H9 (cell line): Measurements from ENCODE around the gene ACSM3. TPM values are rescaled to one million over a fixed set of nuclear protein-coding genes. Genes with fewer than 3 reads are reported as not detected.

Experiments
- DNase-seq: peaks from one replicate; pipeline ENCODE4 v3.0.0-alpha.2; 2017
- H2AFZ ChIP-seq: one replicate; pipeline ENCODE4 v1.6.1; 2013; ENCODE audit warnings: mild to moderate bottlenecking, low read length, control low read depth, moderate library complexity
- H2AK5ac ChIP-seq: 2 replicates; pipeline ENCODE4 v1.6.1; 2013; ENCODE audit warnings: low read length, control low read depth, mixed read lengths; ENCODE audit not compliant: insufficient read length
- H2BK120ac ChIP-seq: one replicate; pipeline ENCODE4 v1.6.1; 2013; ENCODE audit warnings: low read depth, mild to moderate bottlenecking, low read length, control low read depth, inconsistent platforms; ENCODE audit not compliant: poor library complexity, severe bottlenecking
- H2BK12ac ChIP-seq: 2 replicates; pipeline ENCODE4 v1.6.1; 2013; ENCODE audit warnings: low read length, control low read depth, mixed read lengths, low read depth; ENCODE audit not compliant: insufficient read length
- H2BK15ac ChIP-seq: 2 replicates; pipeline ENCODE4 v1.6.1; 2013; ENCODE audit warnings: low read depth, low read length, control low read depth
- H2BK20ac ChIP-seq: one replicate; pipeline ENCODE4 v1.6.1; 2013; ENCODE audit warnings: low read depth, mild to moderate bottlenecking, low read length, control low read depth, inconsistent platforms; ENCODE audit not compliant: poor library complexity, severe bottlenecking
- H2BK5ac ChIP-seq: 2 replicates; pipeline ENCODE4 v1.6.1; 2013; ENCODE audit warnings: low read length, control low read depth, mixed read lengths; ENCODE audit not compliant: insufficient read length
- H3K14ac ChIP-seq: 2 replicates; pipeline ENCODE4 v1.6.1; 2013; ENCODE audit warnings: low read length, control low read depth; ENCODE audit not compliant: insufficient read depth
- H3K18ac ChIP-seq: 2 replicates; pipeline ENCODE4 v1.6.1; 2013; ENCODE audit warnings: low read depth, mild to moderate bottlenecking, mixed read lengths, low read length, control low read depth; ENCODE audit not compliant: insufficient read length
- H3K23ac ChIP-seq: 2 replicates; pipeline ENCODE4 v1.6.1; 2013; ENCODE audit warnings: low read length, control low read depth, mixed read lengths, low read depth; ENCODE audit not compliant: insufficient read length
- H3K23me2 ChIP-seq: 2 replicates; pipeline ENCODE4 v1.6.1; 2013; ENCODE audit warnings: low read depth, mild to moderate bottlenecking, mixed read lengths, low read length, control low read depth; ENCODE audit not compliant: insufficient read length, poor library complexity, severe bottlenecking
- H3K27ac ChIP-seq: 2 replicates; pipeline ENCODE4 v1.5.1; 2013; ENCODE audit warnings: low read length, control low read depth, mixed read lengths, low read depth; ENCODE audit not compliant: insufficient read length
- H3K27me3 ChIP-seq: 2 replicates; pipeline ENCODE4 v1.6.1; 2013; ENCODE audit warnings: low read length, control low read depth, inconsistent platforms; ENCODE audit not compliant: insufficient read depth
- H3K4ac ChIP-seq: 2 replicates; pipeline ENCODE4 v1.6.1; 2013; ENCODE audit warnings: low read depth, mild to moderate bottlenecking, control low read depth, inconsistent platforms, low read length, moderate library complexity
- H3K4me1 ChIP-seq: 2 replicates; pipeline ENCODE4 v1.6.1; 2013; ENCODE audit warnings: low read length, control low read depth, inconsistent platforms; ENCODE audit not compliant: insufficient read depth
- H3K4me2 ChIP-seq: 2 replicates; pipeline ENCODE4 v1.6.1; 2013; ENCODE audit warnings: low read length, control low read depth, mixed read lengths; ENCODE audit not compliant: insufficient read length, insufficient read depth
- H3K56ac ChIP-seq: 2 replicates; pipeline ENCODE4 v1.6.1; 2013; ENCODE audit warnings: low read depth, mild to moderate bottlenecking, mixed read lengths, low read length, control low read depth; ENCODE audit not compliant: insufficient read length
- H3K79me1 ChIP-seq: 2 replicates; pipeline ENCODE4 v1.6.1; 2013; ENCODE audit warnings: low read depth, mild to moderate bottlenecking, moderate library complexity, low read length, control low read depth, inconsistent platforms; ENCODE audit not compliant: insufficient read depth, poor library complexity, severe bottlenecking
- H3K79me2 ChIP-seq: 2 replicates; pipeline ENCODE4 v1.6.1; 2013; ENCODE audit warnings: low read length, control low read depth, inconsistent platforms; ENCODE audit not compliant: insufficient read depth
- H3K9ac ChIP-seq: 2 replicates; pipeline ENCODE4 v1.6.1; 2013; ENCODE audit warnings: low read length, control low read depth, mixed read lengths; ENCODE audit not compliant: insufficient read length; ENCODE audit errors: extremely low read depth
- H3K9me3 ChIP-seq: one replicate; pipeline ENCODE4 v1.6.1; 2013; ENCODE audit warnings: low read depth, low read length, inconsistent platforms; ENCODE audit not compliant: control insufficient read depth
- H3T11ph ChIP-seq: one replicate; pipeline ENCODE4 v1.6.1; 2013; ENCODE audit warnings: mild to moderate bottlenecking, low read length, control low read depth, inconsistent platforms
- H4K20me1 ChIP-seq: one replicate; pipeline ENCODE4 v1.6.1; 2013; ENCODE audit not compliant: control insufficient read depth, insufficient read length, insufficient read depth
- H4K5ac ChIP-seq: 2 replicates; pipeline ENCODE4 v1.6.1; 2013; ENCODE audit warnings: low read depth, mild to moderate bottlenecking, mixed read lengths, low read length, control low read depth; ENCODE audit not compliant: insufficient read length
- H4K8ac ChIP-seq: replicated peaks from 2 replicates; pipeline ENCODE4 v1.6.1; 2013; ENCODE audit warnings: low read length, control low read depth, mixed read lengths, low read depth; ENCODE audit not compliant: insufficient read length
- H4K91ac ChIP-seq: 2 replicates; pipeline ENCODE4 v1.6.1; 2013; ENCODE audit warnings: low read depth, mild to moderate bottlenecking, moderate library complexity, mixed read lengths, low read length, control low read depth; ENCODE audit not compliant: insufficient read length
- H3K27ac Mint-ChIP-seq, 3 experiments: 2 replicates in 2 of 3; 3 replicates in 1 of 3; pipeline ENCODE4 v1.8.0; 2020 to 2021; ENCODE audit warnings: mixed read lengths in 3 of 3, mild to moderate bottlenecking in 1 of 3, moderate library complexity in 1 of 3
- H3K27me3 Mint-ChIP-seq: 2 replicates; pipeline ENCODE4 v1.8.0; 2021; ENCODE audit warnings: low read depth, mild to moderate bottlenecking, moderate library complexity, mixed read lengths
- H3K36me3 Mint-ChIP-seq, 3 experiments: 2 replicates in 2 of 3; 3 replicates in 1 of 3; pipeline ENCODE4 v1.8.0; 2020 to 2021; ENCODE audit warnings: low read depth in 3 of 3, mixed read lengths in 3 of 3; ENCODE audit not compliant: insufficient read depth in 1 of 3
- H3K4me1 Mint-ChIP-seq, 2 experiments: 2 replicates each; pipeline ENCODE4 v1.8.0; 2020; ENCODE audit warnings: mixed read lengths in 2 of 2
- H3K4me3 Mint-ChIP-seq, 2 experiments: 2 replicates in 1 of 2; 3 replicates in 1 of 2; pipeline ENCODE4 v1.8.0; 2020 to 2021; ENCODE audit warnings: mild to moderate bottlenecking in 2 of 2, mixed read lengths in 2 of 2, moderate library complexity in 1 of 2
- H3K9me3 Mint-ChIP-seq, 2 experiments: 2 replicates in 1 of 2; 3 replicates in 1 of 2; pipeline ENCODE4 v1.8.0; 2020; ENCODE audit warnings: mild to moderate bottlenecking in 2 of 2, mixed read lengths in 2 of 2, moderate library complexity in 1 of 2
- WGBS: extraction: QIAGEN DNeasy Blood & Tissue Kit; methylation state at CpG from one replicate; pipeline ENCODE4 v1.1.7; 2013; ENCODE audit warnings: missing lambda C conversion rate, low lambda C conversion rate, mixed read lengths; ENCODE audit not compliant: insufficient read length; ENCODE audit errors: extremely low coverage; 5-methylcytosine and 5-hydroxymethylcytosine counted together
- total RNA-seq: library from RNA; stranded (reverse); gene quantifications from 2 replicates; pipeline ENCODE4 v1.2.1, GENCODE V29; 2021
- TF ChIP-seq, protein P1 (sequence below): fragments of 200-600 bp; sonication (generic); conservative IDR thresholded peaks from 3 replicates; pipeline ENCODE4 v1.8.0; 2021; ENCODE audit warnings: antibody characterized with exemption, mild to moderate bottlenecking

The ACSM3 gene
- total RNA-seq, 1 experiment from 2014 or later: 3.1 TPM

DNA sequence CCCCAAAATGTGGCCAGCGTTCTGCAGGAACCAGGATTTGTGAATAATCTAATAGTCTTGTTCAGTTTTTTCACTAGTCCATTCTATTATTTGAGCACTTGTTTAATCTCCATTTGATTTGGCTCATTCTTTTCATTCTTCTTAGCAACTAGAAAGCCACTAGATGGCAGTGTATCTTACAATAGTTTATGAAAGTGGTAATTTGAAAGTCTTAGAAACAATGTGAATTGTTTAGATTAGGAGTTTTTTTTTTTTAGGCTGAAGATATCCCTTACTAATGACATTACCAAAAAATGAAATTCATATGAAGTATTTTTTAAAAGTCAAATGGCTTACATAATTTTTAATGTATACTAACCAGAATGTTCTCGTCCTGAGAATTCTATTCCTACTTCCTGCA, 35.8 kb downstream of the ACSM3 start:
- no peak overlapping the region for H3K56ac ChIP-seq
- Mint-ChIP-seq H3K27ac (no peak overlapping the region), H3K27me3 (no peaks in the 10 kb centered on the region), H3K36me3 (peaks cover 0 to 21% (median 19%) of the 10 kb centered on the region in 3 experiments; a peak in 5 of 7 replicates), H3K4me3 (no peak overlapping the region), H3K9me3 (no peaks in the 10 kb centered on the region), H3K4me1 (no peaks in the 10 kb centered on the region)
- H3K18ac ChIP-seq: no peak overlapping the region
- no peak overlapping the region for H2BK15ac ChIP-seq
- H2BK120ac ChIP-seq: no peak overlapping the region
- no peak overlapping the region for H2BK5ac ChIP-seq
- H3K9me3 ChIP-seq: no peaks in the 10 kb centered on the region
- H4K20me1 ChIP-seq: no peaks in the 10 kb centered on the region
- no peak overlapping the region for H3K14ac ChIP-seq
- H3K23me2 ChIP-seq: no peaks in the 10 kb centered on the region
- no peak overlapping the region for H4K5ac ChIP-seq
- no peak overlapping the region for H4K91ac ChIP-seq
- DNase-seq: no peak
- no peak overlapping the region for H3K27ac ChIP-seq
- H3K4me1 ChIP-seq: no peaks in the 10 kb centered on the region
- H2BK20ac ChIP-seq: no peak overlapping the region
- no peak overlapping the region for H3K23ac ChIP-seq
- no peaks in the 10 kb centered on the region for H3K27me3 ChIP-seq
- no peaks in the 10 kb centered on the region for H3K79me2 ChIP-seq
- H4K8ac ChIP-seq: no peak overlapping the region
- TF ChIP-seq, protein P1, sequence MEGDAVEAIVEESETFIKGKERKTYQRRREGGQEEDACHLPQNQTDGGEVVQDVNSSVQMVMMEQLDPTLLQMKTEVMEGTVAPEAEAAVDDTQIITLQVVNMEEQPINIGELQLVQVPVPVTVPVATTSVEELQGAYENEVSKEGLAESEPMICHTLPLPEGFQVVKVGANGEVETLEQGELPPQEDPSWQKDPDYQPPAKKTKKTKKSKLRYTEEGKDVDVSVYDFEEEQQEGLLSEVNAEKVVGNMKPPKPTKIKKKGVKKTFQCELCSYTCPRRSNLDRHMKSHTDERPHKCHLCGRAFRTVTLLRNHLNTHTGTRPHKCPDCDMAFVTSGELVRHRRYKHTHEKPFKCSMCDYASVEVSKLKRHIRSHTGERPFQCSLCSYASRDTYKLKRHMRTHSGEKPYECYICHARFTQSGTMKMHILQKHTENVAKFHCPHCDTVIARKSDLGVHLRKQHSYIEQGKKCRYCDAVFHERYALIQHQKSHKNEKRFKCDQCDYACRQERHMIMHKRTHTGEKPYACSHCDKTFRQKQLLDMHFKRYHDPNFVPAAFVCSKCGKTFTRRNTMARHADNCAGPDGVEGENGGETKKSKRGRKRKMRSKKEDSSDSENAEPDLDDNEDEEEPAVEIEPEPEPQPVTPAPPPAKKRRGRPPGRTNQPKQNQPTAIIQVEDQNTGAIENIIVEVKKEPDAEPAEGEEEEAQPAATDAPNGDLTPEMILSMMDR: peak; percentile 62
- no peaks in the 10 kb centered on the region for H3K79me1 ChIP-seq
- H3K9ac ChIP-seq: no peak overlapping the region
- no peak overlapping the region for H3K4ac ChIP-seq
- H3K4me2 ChIP-seq: no peak overlapping the region
- no peak overlapping the region for H2BK12ac ChIP-seq
- no peak overlapping the region for H3T11ph ChIP-seq
- H2AFZ ChIP-seq: no peak overlapping the region
- no CpG with 5 or more reads among the region's 2 CpGs for WGBS
- no peak overlapping the region for H2AK5ac ChIP-seq
